H1 (cell line): ENCODE results near the gene HS6ST3. TPM values are rescaled to one million over a fixed set of nuclear protein-coding genes. Genes with fewer than 3 reads are reported as not detected.

Experiments used
- CTCF ChIA-PET: fragments of 300-600 bp; sonication (Branson Sonifier 250); formaldehyde crosslinking; loops from one replicate; lab custom pipeline; 2021; ENCODE audit not compliant: partially characterized antibody; lab: Charles Lee
- POLR2A ChIA-PET: fragments of 300-600 bp; sonication (Branson Sonifier 250); formaldehyde crosslinking; loops from one replicate; lab custom pipeline; 2021; ENCODE audit warnings: inconsistent platforms; ENCODE audit not compliant: partially characterized antibody; lab: Charles Lee
- DNase-seq, 2 experiments: peaks; one replicate each; pipeline versions ENCODE4 v3.0.0 to v3.0.0-alpha.2; 2010 to 2022; ENCODE audit warnings: low spot score in 2 of 2, low read depth in 1 of 2, mixed read lengths in 1 of 2
- FAIRE-seq: peaks from 2 replicates; lab custom pipeline; 2011; peaks lifted over from hg19 to GRCh38; lab: Jason Lieb, UNC
- H2AFZ ChIP-seq: 2 replicates; pipeline ENCODE4 v1.8.1; 2012; ENCODE audit warnings: low read length, inconsistent platforms
- H2AK5ac ChIP-seq: 2 replicates; pipeline ENCODE4 v1.6.1; 2013; ENCODE audit warnings: low read depth, low read length
- H2BK120ac ChIP-seq: replicated peaks from 2 replicates; pipeline ENCODE3; 2013; ENCODE audit warnings: low read depth, low read length, inconsistent platforms
- H2BK12ac ChIP-seq: 2 replicates; pipeline ENCODE4 v1.6.1; 2013; ENCODE audit warnings: low read depth, low read length
- H2BK15ac ChIP-seq: 2 replicates; pipeline ENCODE4 v1.6.1; 2013; ENCODE audit warnings: low read length
- H2BK20ac ChIP-seq: 2 replicates; pipeline ENCODE4 v1.6.1; 2013; ENCODE audit warnings: low read length
- H2BK5ac ChIP-seq: 2 replicates; pipeline ENCODE4 v1.6.1; 2013; ENCODE audit warnings: low read depth, low read length
- H3K14ac ChIP-seq: 2 replicates; pipeline ENCODE4 v1.6.1; 2013; ENCODE audit warnings: inconsistent platforms; ENCODE audit not compliant: insufficient read length
- H3K18ac ChIP-seq: 2 replicates; pipeline ENCODE4 v1.6.1; 2013; ENCODE audit warnings: low read length; ENCODE audit errors: extremely low read depth
- H3K23ac ChIP-seq: 2 replicates; pipeline ENCODE4 v1.6.1; 2013; ENCODE audit warnings: inconsistent platforms; ENCODE audit not compliant: insufficient read length
- H3K23me2 ChIP-seq: 2 replicates; pipeline ENCODE4 v1.6.1; 2013; ENCODE audit warnings: low read depth, low read length
- H3K27ac ChIP-seq: 2 replicates; pipeline ENCODE4 v1.6.1; 2011; ENCODE audit warnings: low read depth, low read length, inconsistent platforms
- H3K27me3 ChIP-seq, 4 experiments: replicated peaks in 1 of 4; 1 replicate in 1 of 4; 2 replicates in 3 of 4; pipeline versions ENCODE4 v1.6.1 to v1.8.1; 2011 to 2013; ENCODE audit warnings: low read length in 3 of 4, mild to moderate bottlenecking in 3 of 4, inconsistent platforms in 2 of 4, mixed read lengths in 2 of 4, moderate library complexity in 1 of 4; ENCODE audit not compliant: control insufficient read depth in 3 of 4, insufficient read depth in 3 of 4; ENCODE audit errors: extremely low read depth in 1 of 4
- H3K36me3 ChIP-seq, 4 experiments: 2 replicates each; pipeline versions ENCODE4 v1.6.1 to v1.8.1; 2011 to 2013; ENCODE audit warnings: mild to moderate bottlenecking in 4 of 4, low read length in 3 of 4, moderate library complexity in 2 of 4, control low read depth in 1 of 4, inconsistent platforms in 1 of 4; ENCODE audit not compliant: insufficient read depth in 4 of 4, control insufficient read depth in 2 of 4
- H3K4ac ChIP-seq: replicated peaks from 2 replicates; pipeline ENCODE3; 2013; ENCODE audit warnings: low read length, low read depth, mixed read lengths, inconsistent platforms; ENCODE audit not compliant: insufficient read length
- H3K4me1 ChIP-seq, 4 experiments: replicated peaks in 1 of 4; 1 replicate in 1 of 4; 2 replicates in 3 of 4; pipeline versions ENCODE4 v1.6.1 to v1.8.1; 2011 to 2013; ENCODE audit warnings: low read length in 3 of 4, inconsistent platforms in 2 of 4, mixed read lengths in 1 of 4; ENCODE audit not compliant: insufficient read depth in 4 of 4, control insufficient read depth in 3 of 4
- H3K4me2 ChIP-seq, 2 experiments: 2 replicates each; pipeline versions ENCODE4 v1.6.1 to v1.8.1; 2011 to 2013; ENCODE audit warnings: low read depth in 2 of 2, low read length in 2 of 2, control low read depth in 1 of 2, inconsistent platforms in 1 of 2, mild to moderate bottlenecking in 1 of 2; ENCODE audit not compliant: insufficient read depth in 1 of 2
- H3K4me3 ChIP-seq, 4 experiments: fragments of 200-600, 300-600 bp in 1 of 4; sonication (generic), shearing (Covaris generic), sonication (Bioruptor Twin) in 1 of 4; 2 replicates each; pipeline versions ENCODE4 v1.5.1 to v1.8.1; 2011 to 2016; ENCODE audit warnings: low read length in 4 of 4, low read depth in 3 of 4, control low read depth in 2 of 4, inconsistent platforms in 2 of 4, mild to moderate bottlenecking in 2 of 4, mixed read lengths in 1 of 4, moderate library complexity in 1 of 4; ENCODE audit not compliant: insufficient read depth in 2 of 4; ENCODE audit errors: extremely low read depth in 1 of 4
- H3K56ac ChIP-seq: replicated peaks from 2 replicates; pipeline ENCODE3; 2013; ENCODE audit warnings: low read depth, mild to moderate bottlenecking, mixed read lengths, low read length, inconsistent platforms; ENCODE audit not compliant: insufficient read length
- H3K79me1 ChIP-seq: 2 replicates; pipeline ENCODE4 v1.6.1; 2013; ENCODE audit warnings: low read depth, low read length, control low read depth
- H3K79me2 ChIP-seq, 2 experiments: 2 replicates each; pipeline versions ENCODE4 v1.6.1 to v1.8.1; 2012 to 2013; ENCODE audit warnings: low read length in 2 of 2, mild to moderate bottlenecking in 2 of 2, inconsistent platforms in 1 of 2; ENCODE audit not compliant: insufficient read depth in 2 of 2, control insufficient read depth in 1 of 2
- H3K9ac ChIP-seq, 4 experiments: replicated peaks in 1 of 4; 1 replicate in 1 of 4; 2 replicates in 3 of 4; pipeline versions ENCODE4 v1.6.1 to v1.8.1; 2011 to 2013; ENCODE audit warnings: low read depth in 3 of 4, low read length in 3 of 4, control low read depth in 2 of 4, mild to moderate bottlenecking in 2 of 4, moderate library complexity in 2 of 4, inconsistent platforms in 1 of 4; ENCODE audit errors: extremely low read depth in 1 of 4
- H3K9me3 ChIP-seq, 2 experiments: 2 replicates each; pipeline versions ENCODE4 v1.6.1 to v1.8.1; 2012 to 2013; ENCODE audit warnings: mild to moderate bottlenecking in 2 of 2, moderate library complexity in 2 of 2, control low read depth in 1 of 2, inconsistent platforms in 1 of 2, low read depth in 1 of 2, low read length in 1 of 2, mixed read lengths in 1 of 2; ENCODE audit not compliant: insufficient read depth in 2 of 2
- H4K20me1 ChIP-seq, 2 experiments: replicated peaks in 1 of 2; 2 replicates each; pipeline versions ENCODE3 to v1.8.1; 2011 to 2013; ENCODE audit warnings: inconsistent platforms in 2 of 2, low read length in 2 of 2, mild to moderate bottlenecking in 1 of 2; ENCODE audit not compliant: insufficient read depth in 2 of 2, control insufficient read depth in 1 of 2
- H4K5ac ChIP-seq: 2 replicates; pipeline ENCODE4 v1.6.1; 2013; ENCODE audit warnings: low read length, low read depth, mixed read lengths, inconsistent platforms; ENCODE audit not compliant: insufficient read length
- H4K8ac ChIP-seq: 2 replicates; pipeline ENCODE4 v1.8.0; 2013; ENCODE audit warnings: mild to moderate bottlenecking, moderate library complexity, low read length, inconsistent platforms; ENCODE audit not compliant: insufficient read depth; ENCODE audit errors: extremely low read depth
- H4K91ac ChIP-seq: replicated peaks from 2 replicates; pipeline ENCODE3; 2013; ENCODE audit warnings: low read length, mixed read lengths, inconsistent platforms; ENCODE audit not compliant: insufficient read length
- BRCA1 ChIP-seq: IDR thresholded peaks from 2 replicates; pipeline ENCODE4 v1.6.1; 2012; ENCODE audit warnings: low read depth, low read length, improper control_type of control experiment
- CHD2 ChIP-seq: IDR thresholded peaks from 2 replicates; pipeline ENCODE4 v1.6.1; 2012; ENCODE audit warnings: low read length, improper control_type of control experiment
- GTF2F1 ChIP-seq: IDR thresholded peaks from 2 replicates; pipeline ENCODE4 v1.6.1; 2012; ENCODE audit warnings: low read depth, low read length, improper control_type of control experiment, borderline replicate concordance
- HDAC6 ChIP-seq: IDR thresholded peaks from one replicate; pipeline ENCODE4 v1.7.1; 2012; ENCODE audit warnings: low read depth, mild to moderate bottlenecking, inconsistent platforms, low read length, moderate library complexity
- KDM4A ChIP-seq: IDR thresholded peaks from one replicate; pipeline ENCODE4 v1.7.1; 2012; ENCODE audit warnings: low read depth, mild to moderate bottlenecking, moderate library complexity, low read length, inconsistent platforms; ENCODE audit not compliant: severe bottlenecking
- POLR2A ChIP-seq, 2 experiments: IDR thresholded peaks; 1 replicate in 1 of 2; 2 replicates in 1 of 2; pipeline ENCODE4 v1.6.1; 2011; ENCODE audit warnings: low read depth in 2 of 2, low read length in 2 of 2, mild to moderate bottlenecking in 2 of 2; ENCODE audit errors: control extremely low read depth in 1 of 2
- POLR2AphosphoS5 ChIP-seq: IDR thresholded peaks from 2 replicates; pipeline ENCODE4 v1.6.1; 2011; ENCODE audit warnings: low read depth, low read length
- TAF7 ChIP-seq: optimal IDR thresholded peaks from 2 replicates; pipeline ENCODE3; 2011; ENCODE audit warnings: low read depth, mild to moderate bottlenecking, inconsistent platforms, low read length, moderate library complexity, borderline replicate concordance
- TBP ChIP-seq: IDR thresholded peaks from 2 replicates; pipeline ENCODE4 v1.6.1; 2011; ENCODE audit warnings: low read depth, low read length, improper control_type of control experiment
- TCF12 ChIP-seq: IDR thresholded peaks from 2 replicates; pipeline ENCODE4 v1.6.1; 2011; ENCODE audit warnings: low read depth, mild to moderate bottlenecking, low read length
- WGBS, 2 experiments: shearing (Covaris generic) in 1 of 2; methylation state at CpG; one replicate each; pipeline versions ENCODE4 v1.1.6 to v1.1.7; 2013 to 2015; ENCODE audit warnings: low lambda C conversion rate in 2 of 2, mixed read lengths in 2 of 2, inconsistent platforms in 1 of 2, low coverage in 1 of 2, missing lambda C conversion rate in 1 of 2; ENCODE audit not compliant: insufficient replicate concordance in 2 of 2, insufficient coverage in 1 of 2, insufficient read length in 1 of 2; ENCODE audit errors: extremely low coverage in 1 of 2, missing lambda C conversion rate in 1 of 2; 5-methylcytosine and 5-hydroxymethylcytosine counted together
- polyA plus RNA-seq, 7 experiments: library from polyadenylated mRNA; depleted of rRNA in 3 of 7; stranded (reverse) in 5 of 7; unstranded in 2 of 7; fragments of >200 nt in 5 of 7; fragments of 200-250 nt in 2 of 7; gene quantifications; 1 replicate in 5 of 7; 2 replicates in 1 of 7; 4 replicates in 1 of 7; pipeline versions ENCODE4 v1.2.1 to v1.2.3, GENCODE V29; 2011 to 2013; ENCODE audit warnings: missing spikeins in 2 of 7, mixed read lengths in 2 of 7
- total RNA-seq: library from RNA; stranded (reverse); fragmentation: NEBNext Ultra II Directional; extraction: Animal tissue kit (Norgen Biotek cat#: 25700); gene quantifications from 2 replicates; pipeline ENCODE4 v1.2.1, GENCODE V29; 2021

Gene HS6ST3
- total and polyA plus RNA-seq, 2 of the 8 experiments (the other 6 are each of a cell fraction or from before 2014, with no cell fraction given) = 0.45 to 1.2 TPM

DNA sequence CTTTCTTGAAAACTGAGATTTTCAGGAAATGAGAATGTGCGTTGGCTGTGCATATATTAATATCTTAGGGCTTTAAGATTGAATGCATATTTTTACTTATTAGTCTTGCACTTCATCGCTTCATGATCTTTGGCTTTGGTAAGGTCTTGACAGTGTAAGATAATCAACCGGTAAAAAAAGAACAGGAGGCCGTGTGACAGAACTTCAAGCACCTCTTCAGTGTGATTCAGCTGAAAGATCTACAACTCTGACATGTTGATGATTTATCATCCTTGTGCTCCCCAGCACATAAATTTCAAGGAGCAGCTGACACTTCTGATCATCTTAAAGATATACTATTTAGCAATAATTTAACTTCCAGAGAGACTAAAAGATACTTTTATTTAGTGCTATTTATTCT lies 195.1 kb downstream of the HS6ST3 start:
- no peak overlapping the region for H4K5ac ChIP-seq
- H3K79me1 ChIP-seq = no peaks in the 10 kb centered on the region
- H3K4me3 ChIP-seq = no peak overlapping the region
- H2BK15ac ChIP-seq = no peak overlapping the region
- H3K4me1 ChIP-seq = peaks cover 0 to 2% (median 0%) of the 10 kb centered on the region in 4 experiments; a peak in 1 of 7 replicates
- H3K79me2 ChIP-seq = no peaks in the 10 kb centered on the region
- no peak overlapping the region for H2AK5ac ChIP-seq
- H3K14ac ChIP-seq = no peak overlapping the region
- H4K91ac ChIP-seq = no peak overlapping the region
- no peak overlapping the region for H3K27ac ChIP-seq
- H2BK120ac ChIP-seq = no peak overlapping the region
- WGBS, 2 experiments = 89% methylated on average over 4 of the region's 4 CpGs; no CpG with 5 or more reads in 1 of the 2 experiments
- H3K9ac ChIP-seq = no peak overlapping the region
- H3K4me2 ChIP-seq = no peak overlapping the region
- H4K20me1 ChIP-seq = no peaks in the 10 kb centered on the region
- no peak overlapping the region for H3K56ac ChIP-seq
- no peak overlapping the region for H2BK12ac ChIP-seq
- no peak overlapping the region for H3K23ac ChIP-seq
- H3K36me3 ChIP-seq = peaks cover 0 to 2% (median 0%) of the 10 kb centered on the region in 4 experiments; a peak in 1 of 8 replicates
- H3K9me3 ChIP-seq = no peaks in the 10 kb centered on the region
- ChIA-PET CTCF (no interaction called here), POLR2A (interaction anchor here (1.0 kb wide), 1 partner anchor 11 kb away, joined by 3 read pairs; no protein-coding TSS in a partner anchor)
- H3K4ac ChIP-seq = no peak overlapping the region
- no peak overlapping the region for H2AFZ ChIP-seq
- H2BK20ac ChIP-seq = no peak overlapping the region
- no peaks in the 10 kb centered on the region for H3K23me2 ChIP-seq
- no peak overlapping the region for H4K8ac ChIP-seq
- DNase-seq (no peak), FAIRE-seq (no peak)
- H3K27me3 ChIP-seq = no peaks in the 10 kb centered on the region
- TF ChIP-seq CHD2 (no peak), KDM4A (no peak), POLR2A (IDR thresholded peaks at IDR 0.05; ENCODE audit: control extremely low read depth in 1 of 2, low read depth in 2 of 2, low read length in 2 of 2) (no peak), GTF2F1 (no peak), HDAC6 (no peak), TAF7 (no peak), POLR2AphosphoS5 (no peak), TBP (no peak), BRCA1 (no peak), TCF12 (no peak)
- no peak overlapping the region for H3K18ac ChIP-seq
- no peak overlapping the region for H2BK5ac ChIP-seq
